Activated CD8-positive, alpha-beta T cell treated with anti-CD3 and anti-CD28 coated beads for 36 hours (primary cell): ENCODE results near the gene LGALS3BP. TPM values are rescaled to one million over a fixed set of nuclear protein-coding genes. Genes with fewer than 3 reads are reported as not detected.

Source experiments
- ATAC-seq: fragments of 200-7000 bp; cut with Tn5 transposase; one replicate; pipeline ENCODE4 v1.10.0; 2021; ENCODE audit warnings: mild to moderate bottlenecking, moderate library complexity
- CTCF ChIA-PET: fragments of 350-600 bp; sonication (Branson Sonifier 250); formaldehyde crosslinking; loops from one replicate; lab custom pipeline; 2021; ENCODE audit warnings: antibody characterized with exemption; lab: Charles Lee
- POLR2A ChIA-PET: fragments of 350-600 bp; sonication (Branson Sonifier 250); formaldehyde crosslinking; loops from one replicate; lab custom pipeline; 2021; ENCODE audit warnings: antibody characterized with exemption; lab: Charles Lee
- DNase-seq: peaks from one replicate; pipeline ENCODE4 v3.0.0-alpha.2; 2020
- H3K27ac Mint-ChIP-seq: one replicate; pipeline ENCODE4 v1.8.0; 2021; ENCODE audit warnings: mild to moderate bottlenecking, mixed read lengths
- H3K27me3 Mint-ChIP-seq: one replicate; pipeline ENCODE4 v1.8.0; 2021; ENCODE audit warnings: mixed read lengths
- H3K36me3 Mint-ChIP-seq: one replicate; pipeline ENCODE4 v1.8.0; 2021; ENCODE audit warnings: low read depth, mixed read lengths
- H3K4me1 Mint-ChIP-seq: one replicate; pipeline ENCODE4 v1.8.0; 2021; ENCODE audit warnings: low read depth, mixed read lengths
- H3K4me3 Mint-ChIP-seq: one replicate; pipeline ENCODE4 v1.8.0; 2021; ENCODE audit warnings: mild to moderate bottlenecking, moderate library complexity, mixed read lengths
- H3K9me3 Mint-ChIP-seq: one replicate; pipeline ENCODE4 v1.8.0; 2021; ENCODE audit warnings: mixed read lengths
- intact Hi-C: fragments of 100-400 bp; cut with micrococcal nuclease; formaldehyde crosslinking; loops from one replicate; pipeline ENCODE4 v1.10.0; 2022
- total RNA-seq, 2 experiments: library from RNA; stranded (reverse); gene quantifications; one replicate each; pipeline ENCODE4 v1.2.3, GENCODE V29; 2021
- TF ChIP-seq, protein P1 (sequence below): fragments of 200-600 bp; IDR thresholded peaks from one replicate; pipeline ENCODE4 v1.8.0; 2022; ENCODE audit warnings: antibody characterized with exemption, mild to moderate bottlenecking

The LGALS3BP gene
- total RNA-seq, 2 experiments from 2014 or later: 41.4 to 50.8 TPM

DNA sequence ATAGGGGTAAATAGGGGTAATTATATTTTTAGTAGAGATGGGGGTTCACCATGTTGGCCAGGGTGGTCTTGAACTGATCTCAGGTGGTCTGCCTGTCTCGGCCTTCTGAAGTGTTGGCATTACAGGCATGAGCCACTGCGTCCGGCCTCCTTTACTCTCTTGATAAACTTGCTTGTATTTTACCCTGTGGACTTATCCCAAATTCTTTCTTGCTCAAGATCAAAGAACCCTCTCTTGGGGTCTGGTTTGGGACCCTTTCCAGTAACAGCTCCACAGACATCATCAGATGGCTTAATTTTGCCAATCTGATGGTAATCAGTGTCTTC is 38.6 kb upstream of the LGALS3BP start:
- no peak overlapping the region for H3K27ac Mint-ChIP-seq
- no peak for DNase-seq

DNA sequence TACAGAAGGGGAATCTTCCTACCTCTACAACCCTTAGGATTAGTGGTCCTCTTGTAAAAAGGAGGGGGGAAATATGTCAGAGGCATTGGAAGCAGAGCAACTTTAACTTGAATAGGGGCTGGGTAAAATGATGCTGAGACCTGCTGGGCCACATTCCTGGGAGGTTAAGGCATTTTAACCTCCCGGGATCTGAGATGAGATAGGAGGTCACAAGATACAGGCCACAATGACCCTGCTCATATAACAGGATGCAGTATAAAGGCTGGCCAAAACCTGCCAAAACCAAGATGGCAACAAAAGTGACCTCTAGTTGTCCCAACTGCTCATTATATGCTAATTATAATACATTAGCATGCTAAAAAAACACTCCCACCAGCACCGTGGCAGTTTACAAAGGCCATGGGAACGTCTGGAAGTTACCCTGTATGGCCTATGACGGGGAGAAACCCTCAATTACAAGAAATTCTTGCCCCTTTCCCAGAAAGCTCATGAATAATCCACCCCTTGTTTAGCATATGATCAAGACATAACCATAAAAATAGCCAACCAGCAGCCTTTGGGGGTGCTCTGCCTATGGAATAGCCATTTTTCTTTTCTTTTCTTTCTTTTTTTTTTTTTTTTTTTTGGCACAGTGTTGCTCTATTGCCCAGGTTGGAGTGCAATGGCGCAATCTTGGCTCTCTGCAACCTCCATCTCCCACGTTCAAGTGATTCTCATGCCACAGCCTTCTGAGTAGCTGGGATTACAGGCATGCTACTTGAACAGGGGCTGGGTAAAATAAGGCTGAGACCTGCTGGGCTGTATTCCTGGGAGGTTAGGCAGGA is 38.0 kb upstream of the LGALS3BP start:
- no peaks in the 10 kb centered on the region for H3K36me3 Mint-ChIP-seq
- CTCF ChIA-PET: no interaction called here
- H3K27ac Mint-ChIP-seq: no peak overlapping the region
- POLR2A ChIA-PET: no interaction called here
- TF ChIP-seq, protein P1, sequence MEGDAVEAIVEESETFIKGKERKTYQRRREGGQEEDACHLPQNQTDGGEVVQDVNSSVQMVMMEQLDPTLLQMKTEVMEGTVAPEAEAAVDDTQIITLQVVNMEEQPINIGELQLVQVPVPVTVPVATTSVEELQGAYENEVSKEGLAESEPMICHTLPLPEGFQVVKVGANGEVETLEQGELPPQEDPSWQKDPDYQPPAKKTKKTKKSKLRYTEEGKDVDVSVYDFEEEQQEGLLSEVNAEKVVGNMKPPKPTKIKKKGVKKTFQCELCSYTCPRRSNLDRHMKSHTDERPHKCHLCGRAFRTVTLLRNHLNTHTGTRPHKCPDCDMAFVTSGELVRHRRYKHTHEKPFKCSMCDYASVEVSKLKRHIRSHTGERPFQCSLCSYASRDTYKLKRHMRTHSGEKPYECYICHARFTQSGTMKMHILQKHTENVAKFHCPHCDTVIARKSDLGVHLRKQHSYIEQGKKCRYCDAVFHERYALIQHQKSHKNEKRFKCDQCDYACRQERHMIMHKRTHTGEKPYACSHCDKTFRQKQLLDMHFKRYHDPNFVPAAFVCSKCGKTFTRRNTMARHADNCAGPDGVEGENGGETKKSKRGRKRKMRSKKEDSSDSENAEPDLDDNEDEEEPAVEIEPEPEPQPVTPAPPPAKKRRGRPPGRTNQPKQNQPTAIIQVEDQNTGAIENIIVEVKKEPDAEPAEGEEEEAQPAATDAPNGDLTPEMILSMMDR: no peak
- DNase-seq (no peak), ATAC-seq (no peak)
- H3K4me1 Mint-ChIP-seq: no peaks in the 10 kb centered on the region
- intact Hi-C loops: no loop called here
- H3K9me3 Mint-ChIP-seq: peaks cover 2% of the 10 kb centered on the region
- peaks cover 3% of the 10 kb centered on the region for H3K27me3 Mint-ChIP-seq
- H3K4me3 Mint-ChIP-seq: no peak overlapping the region

More for the DNA sequence above, 38.6 kb upstream of the LGALS3BP start:
- Mint-ChIP-seq H3K4me3 (no peak overlapping the region), H3K9me3 (peaks cover 2% of the 10 kb centered on the region), H3K4me1 (no peaks in the 10 kb centered on the region), H3K27me3 (peaks cover 3% of the 10 kb centered on the region), H3K36me3 (no peaks in the 10 kb centered on the region)
- ChIA-PET POLR2A (no interaction called here), CTCF (no interaction called here)
- no peak for ATAC-seq
- intact Hi-C loops: no loop called here
- TF ChIP-seq, protein P1: no peak

DNA sequence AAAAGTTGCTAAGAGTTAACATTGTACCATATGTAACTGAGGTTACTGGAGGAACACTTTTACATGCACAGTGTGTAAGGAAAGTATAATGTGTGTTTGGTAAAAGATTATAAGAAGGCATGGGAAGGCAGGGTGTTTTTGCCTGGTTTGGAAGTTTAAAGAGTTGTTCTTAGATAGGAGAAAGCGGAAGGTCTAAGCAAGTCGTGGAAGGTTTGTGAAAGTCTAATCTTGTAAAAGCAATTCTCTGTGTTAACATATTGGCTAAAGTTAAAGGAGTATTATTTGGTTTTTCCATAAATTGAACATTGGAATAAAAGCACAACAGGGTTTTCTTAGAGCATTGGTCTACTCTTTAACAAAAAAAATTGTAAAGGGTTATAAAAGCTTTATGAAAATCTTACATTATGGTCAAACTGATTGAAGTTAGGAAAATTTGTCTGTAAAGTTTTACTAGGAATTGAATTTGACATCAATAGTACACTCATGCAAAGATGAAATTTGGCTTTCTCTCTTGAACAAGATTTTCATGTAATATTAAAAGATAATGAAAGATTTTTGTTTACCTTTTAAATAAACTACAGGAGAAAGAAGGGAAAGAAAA is 34.5 kb upstream of the LGALS3BP start:
- TF ChIP-seq, protein P1: no peak
- ATAC-seq (no peak), DNase-seq (no peak)
- Mint-ChIP-seq H3K4me3 (no peak overlapping the region), H3K9me3 (peaks cover 2% of the 10 kb centered on the region), H3K27ac (no peak overlapping the region), H3K4me1 (peaks cover 12% of the 10 kb centered on the region), H3K36me3 (no peaks in the 10 kb centered on the region), H3K27me3 (peaks cover 3% of the 10 kb centered on the region)
- ChIA-PET CTCF (interaction anchor here (1.0 to 2.0 kb wide), 4 partner anchors 20 to 31 kb away, joined by 3 to 9 read pairs (median 3); no protein-coding TSS in a partner anchor), POLR2A (no interaction called here)
- intact Hi-C loops: no loop called here

DNA sequence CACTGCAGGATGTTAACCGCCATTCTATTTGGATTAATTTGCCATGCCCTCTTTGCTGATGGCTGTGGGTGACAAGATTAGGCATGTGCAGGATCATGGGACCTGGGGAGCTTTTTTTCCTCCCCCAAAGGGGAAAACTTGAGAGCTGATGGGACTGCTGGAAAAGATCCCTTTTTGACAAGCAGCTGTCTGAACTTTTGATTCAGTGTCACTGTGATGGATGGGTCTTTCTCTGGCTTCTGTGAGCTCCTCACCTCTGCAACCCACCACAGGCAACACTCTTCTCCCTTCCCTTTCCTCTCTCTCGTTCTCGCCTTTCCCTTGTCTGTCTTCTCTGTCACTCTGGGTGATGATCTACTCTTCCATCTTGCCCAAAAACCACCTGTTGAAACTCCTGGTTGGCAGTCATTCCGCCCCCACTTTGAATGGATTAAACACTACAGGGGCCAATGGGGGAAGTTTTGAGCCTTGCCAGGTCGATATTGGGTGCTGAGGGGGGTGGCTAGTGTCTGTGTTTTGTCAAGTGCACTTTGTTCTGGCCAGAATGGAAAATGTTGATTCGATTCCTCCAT is 32.9 kb upstream of the LGALS3BP start:
- ChIA-PET CTCF (interaction anchor here (0.9 kb wide), 1 partner anchor 29 kb away, joined by 3 read pairs; no protein-coding TSS in a partner anchor), POLR2A (interaction anchor here (0.6 kb wide), 1 partner anchor 1414 kb away, joined by 3 read pairs; no protein-coding TSS in a partner anchor)
- Mint-ChIP-seq H3K9me3 (peaks cover 2% of the 10 kb centered on the region), H3K27ac (no peak overlapping the region), H3K4me3 (no peak overlapping the region), H3K36me3 (no peaks in the 10 kb centered on the region), H3K4me1 (peaks cover 24% of the 10 kb centered on the region), H3K27me3 (peaks cover 3% of the 10 kb centered on the region)
- no peak for ATAC-seq
- intact Hi-C loops: no loop called here
- no peak for DNase-seq
- TF ChIP-seq, protein P1: no peak
